T1000 (cell line): ENCODE data around the gene RANBP17.

Experiments used
- DNase-seq: peaks from one replicate; lab custom pipeline; 2025; ENCODE audit warnings: mixed read lengths; lab: John Stamatoyannopoulos, UW

Gene RANBP17

DNA sequence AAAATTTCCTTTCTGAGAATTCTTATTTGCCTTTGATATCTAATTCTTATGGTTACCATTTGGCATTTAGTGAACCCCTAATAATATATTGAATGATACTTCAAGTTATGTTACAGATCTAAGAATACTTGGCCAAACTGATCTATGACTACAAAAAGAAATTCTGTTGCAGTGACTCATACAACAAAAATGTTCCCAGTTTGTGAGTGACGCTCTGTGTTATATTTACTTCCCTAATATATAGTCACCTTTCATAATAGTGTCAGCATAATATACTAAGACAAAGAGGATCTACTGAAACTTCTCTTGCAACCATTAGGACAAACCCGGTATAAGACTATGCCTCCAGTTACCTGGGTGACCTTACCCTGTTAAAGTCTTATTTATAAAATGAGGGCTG lies 230.4 kb downstream of the RANBP17 start:
- no peak for DNase-seq

DNA sequence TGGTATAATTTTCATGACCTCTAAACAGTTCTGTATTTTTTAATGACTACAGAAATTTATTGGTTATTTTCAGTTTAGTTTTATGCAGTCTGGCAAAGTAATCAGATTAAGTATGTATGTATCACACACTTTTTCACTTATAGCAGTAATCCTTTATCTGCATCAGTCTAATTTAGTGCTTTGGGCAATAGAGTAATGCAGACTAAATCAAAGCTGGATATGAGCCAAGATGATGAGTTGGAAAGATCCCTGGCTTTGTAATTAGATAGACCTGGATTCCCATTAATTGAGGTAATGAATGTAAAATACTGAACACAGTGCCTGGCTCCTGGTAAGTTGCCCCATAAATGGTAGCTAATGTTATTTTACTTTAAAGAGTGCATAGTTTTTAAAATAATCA lies 231.8 kb downstream of the RANBP17 start:
- no peak for DNase-seq

DNA sequence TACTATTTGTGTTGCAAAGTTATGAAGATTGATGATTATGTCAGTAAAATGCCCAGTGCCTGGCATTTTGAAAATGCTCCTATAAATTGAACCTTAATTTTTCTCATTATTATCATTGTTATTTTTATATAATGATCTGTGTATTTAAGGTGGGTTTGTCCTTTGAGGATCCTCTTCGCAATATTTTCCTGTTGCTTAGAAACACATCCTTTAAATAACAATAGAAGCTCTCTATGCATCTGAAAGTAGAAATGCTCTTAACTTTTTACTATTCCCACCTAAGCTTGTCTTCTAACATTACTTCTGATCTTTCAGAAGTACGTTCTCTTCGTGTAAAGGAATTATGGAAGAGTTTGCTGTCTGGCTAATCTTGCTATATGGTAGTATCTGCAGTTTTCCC lies 232.5 kb downstream of the RANBP17 start:
- DNase-seq: no peak

DNA sequence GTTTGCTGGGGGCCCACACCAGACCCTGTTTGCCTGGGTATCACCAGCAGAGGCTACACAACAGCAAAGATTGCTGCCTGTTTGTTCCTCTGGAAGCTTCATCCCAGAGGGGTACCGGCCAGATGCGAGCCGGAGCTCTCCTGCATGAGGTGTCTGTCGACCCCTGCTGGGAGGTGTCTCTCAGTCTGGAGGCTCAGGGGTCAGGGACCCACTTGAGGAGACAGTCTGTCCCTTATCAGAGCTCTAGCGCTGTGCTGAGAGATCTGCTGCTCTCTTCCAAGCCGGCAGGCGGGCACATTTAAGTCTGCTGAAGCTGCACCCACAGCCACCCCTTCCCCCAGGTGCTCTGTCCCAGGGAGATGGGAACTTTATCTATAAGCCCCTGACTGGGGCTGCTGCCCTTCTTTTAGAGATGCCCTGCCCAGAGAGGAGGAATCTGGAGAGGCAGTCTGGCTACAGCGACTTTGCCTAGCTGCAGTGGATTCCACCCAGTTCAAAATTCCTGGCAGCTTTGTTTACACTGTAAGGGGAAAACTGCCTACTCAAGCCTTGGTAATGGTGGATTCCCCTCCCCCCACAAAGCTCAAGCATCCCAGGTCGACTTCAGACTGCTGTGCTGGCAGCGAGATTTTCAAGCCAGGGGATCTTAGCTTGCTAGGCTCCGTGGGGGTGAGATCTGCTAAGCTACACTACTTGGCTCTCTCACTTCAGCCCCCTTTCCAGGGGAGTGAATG lies 241.2 kb downstream of the RANBP17 start:
- no peak for DNase-seq

DNA sequence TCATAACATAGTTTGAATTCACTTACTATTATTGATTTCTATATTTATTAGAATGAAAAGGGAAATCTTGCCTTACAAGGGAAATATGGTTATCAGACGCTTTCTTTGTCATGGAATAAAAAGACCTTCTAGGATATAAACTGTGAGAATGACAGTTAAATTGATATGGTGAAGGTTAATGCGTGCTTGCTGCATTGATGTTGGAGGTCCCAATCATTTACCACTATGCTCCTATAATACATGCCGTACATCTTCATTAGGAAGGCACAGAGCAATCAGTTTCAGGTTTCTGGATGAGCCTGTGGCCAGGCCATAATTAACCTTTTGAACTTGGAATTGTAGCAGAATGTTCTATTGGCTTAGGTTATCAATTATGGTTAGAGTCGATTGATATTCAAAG lies 245.9 kb downstream of the RANBP17 start:
- DNase-seq: no peak

DNA sequence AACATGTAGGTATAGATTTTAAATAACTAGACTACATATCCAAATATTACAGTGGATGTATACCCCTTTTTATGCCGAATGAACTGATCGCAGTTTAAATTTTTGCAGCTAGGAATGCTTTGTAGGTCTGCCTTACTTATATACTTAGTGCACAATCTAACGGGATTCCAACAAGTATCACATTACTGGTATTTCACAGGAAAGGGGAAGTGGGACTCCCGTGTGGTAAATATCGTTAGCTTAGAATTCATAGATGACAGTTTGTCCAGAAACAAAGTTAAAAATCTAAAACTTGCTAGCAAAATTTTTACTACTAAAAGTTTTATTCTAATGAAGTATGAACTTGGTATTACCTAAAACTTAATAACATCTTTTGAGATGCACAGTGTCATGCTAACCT lies 253.7 kb downstream of the RANBP17 start:
- DNase-seq: no peak

DNA sequence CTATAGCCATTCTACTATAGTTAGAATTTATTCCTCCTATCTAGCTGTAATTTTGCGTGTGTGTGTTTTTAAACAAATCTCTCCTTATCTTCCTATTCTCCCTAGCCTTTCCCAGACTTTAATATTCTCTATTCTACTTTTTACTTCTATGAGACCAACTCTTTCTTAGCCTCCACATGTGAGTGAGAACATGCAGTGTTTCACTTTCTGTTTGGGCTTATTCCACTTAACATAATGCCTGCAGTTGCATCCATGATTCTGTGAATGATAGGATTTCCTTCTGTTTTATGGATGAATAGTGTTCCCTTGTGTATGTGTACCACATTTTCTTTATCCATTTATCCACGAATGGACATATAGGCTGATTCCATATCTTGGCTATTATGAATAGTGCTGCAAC lies 254.9 kb downstream of the RANBP17 start:
- DNase-seq: no peak

DNA sequence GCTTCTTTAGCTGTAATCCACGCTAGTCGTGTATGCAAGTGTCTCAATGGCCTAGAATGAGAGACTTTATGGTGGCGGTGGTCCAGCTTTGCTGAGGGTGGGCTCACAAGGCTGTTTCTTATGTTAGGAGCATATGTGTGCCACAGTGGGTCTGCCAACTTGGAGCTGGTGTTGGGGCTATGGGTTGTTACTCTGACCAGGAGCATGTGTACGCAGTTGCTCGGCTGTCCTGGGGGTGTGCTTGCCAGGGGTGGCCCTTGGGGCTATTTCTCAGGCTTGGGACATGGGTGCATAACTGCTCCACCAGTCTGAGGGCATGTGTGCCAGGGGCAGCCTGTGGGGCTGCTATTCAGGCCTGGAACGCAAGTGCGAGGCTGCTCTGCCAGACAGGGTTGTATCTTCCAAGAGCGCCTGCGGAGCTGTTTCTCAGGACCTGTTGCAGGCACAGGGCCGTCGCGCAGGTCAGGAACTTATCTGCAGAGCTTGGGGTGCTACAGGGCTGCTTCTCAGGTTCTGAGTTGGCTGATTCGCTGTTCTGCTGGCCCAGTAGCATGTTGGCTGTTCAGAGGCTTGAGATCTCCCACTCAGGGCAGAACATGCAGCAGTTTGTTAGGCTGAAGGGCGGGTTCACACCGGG lies 259.3 kb downstream of the RANBP17 start:
- no peak for DNase-seq

DNA sequence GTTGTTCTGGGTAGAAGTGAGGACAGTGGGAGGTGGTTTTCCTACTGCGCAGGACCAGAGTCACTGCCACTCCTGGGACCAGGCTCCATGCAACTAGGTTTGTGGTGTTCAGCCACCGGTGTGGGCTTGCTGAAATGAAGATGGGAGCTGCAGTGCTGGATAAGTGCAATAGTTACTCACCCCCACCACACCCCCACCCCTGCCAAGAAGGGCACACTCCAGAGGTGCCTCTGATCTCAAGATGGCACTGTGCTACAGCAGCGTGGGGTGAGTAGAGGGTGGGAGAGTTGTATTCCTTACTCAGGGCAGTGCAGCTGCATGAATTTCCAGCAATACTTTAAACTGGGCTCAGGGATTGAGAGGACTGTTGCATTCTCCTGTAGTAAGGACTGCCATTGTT lies 259.8 kb downstream of the RANBP17 start:
- no peak for DNase-seq

DNA sequence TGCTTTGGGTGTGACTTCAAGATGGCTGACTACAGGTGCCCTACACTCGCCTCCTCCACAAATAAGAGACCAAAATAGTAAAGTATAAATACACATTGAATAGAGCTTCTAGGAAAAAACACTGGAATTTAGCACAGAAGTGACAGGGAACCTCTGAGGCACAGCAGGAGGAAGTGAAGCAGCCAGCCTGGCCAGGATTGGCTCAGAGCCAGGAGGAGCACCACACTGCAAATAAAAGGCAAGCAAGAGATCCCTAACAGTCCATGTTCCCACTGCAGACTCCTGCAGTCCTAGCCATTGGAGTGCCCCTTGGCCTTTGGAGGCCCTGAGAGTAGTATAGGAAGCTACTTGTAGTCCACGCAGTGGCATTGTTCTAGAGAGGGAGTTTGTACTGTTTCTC lies 260.6 kb downstream of the RANBP17 start:
- no peak for DNase-seq

DNA sequence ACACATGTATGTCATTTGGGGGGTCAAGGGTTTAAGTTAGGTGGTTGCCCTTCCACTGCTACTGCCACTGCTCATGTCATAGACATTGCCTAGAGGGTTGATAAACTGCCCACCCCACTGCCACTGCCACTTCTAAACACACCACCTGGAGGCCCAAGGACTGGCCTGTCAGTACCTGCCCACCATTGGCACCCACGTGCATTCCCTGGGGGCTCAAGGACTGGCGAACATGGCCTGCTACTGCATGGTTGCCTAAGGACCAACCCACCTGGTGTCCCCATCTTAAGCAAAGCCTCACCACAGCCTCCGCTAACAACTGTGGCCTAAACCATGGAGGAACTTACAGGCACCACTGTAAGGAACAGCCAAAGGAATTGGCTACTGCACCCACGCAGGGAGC lies 261.6 kb downstream of the RANBP17 start:
- no peak for DNase-seq

DNA sequence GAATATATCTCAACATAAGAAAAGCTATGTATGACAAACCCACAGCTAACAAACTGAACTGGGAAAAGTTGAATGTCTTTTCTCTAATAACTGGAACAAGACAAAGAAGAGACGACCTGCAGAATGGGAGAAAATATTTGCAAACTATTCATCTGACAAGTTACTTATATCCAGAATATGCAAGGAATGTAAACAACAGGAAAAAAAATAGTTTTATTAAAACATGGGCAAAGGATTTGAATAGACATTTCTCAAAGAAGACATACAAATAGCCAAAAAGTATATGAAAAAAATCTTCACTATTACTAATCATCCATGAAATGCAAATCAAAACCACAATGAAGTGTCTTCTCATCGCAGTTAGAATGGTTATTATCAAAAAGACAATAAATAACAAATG lies 265.5 kb downstream of the RANBP17 start:
- DNase-seq: no peak

DNA sequence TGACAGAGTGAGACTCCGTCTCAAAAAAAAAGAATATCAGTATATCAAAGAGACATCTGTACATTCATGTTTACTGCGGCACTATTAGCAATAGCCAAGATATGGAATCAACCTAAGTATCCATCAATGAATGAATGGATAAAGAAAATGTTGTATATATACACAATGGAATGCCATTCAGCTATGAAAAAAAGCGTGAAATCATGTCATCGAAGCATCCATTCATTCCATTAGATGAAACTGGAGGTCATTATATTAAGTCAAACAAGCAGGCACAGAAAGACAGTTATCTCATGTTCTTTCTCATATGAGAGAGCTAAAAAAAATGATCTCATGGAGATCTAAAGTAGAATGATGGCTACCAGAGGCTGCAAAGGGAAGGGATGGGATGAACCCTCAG lies 266.3 kb downstream of the RANBP17 start:
- DNase-seq: no peak

DNA sequence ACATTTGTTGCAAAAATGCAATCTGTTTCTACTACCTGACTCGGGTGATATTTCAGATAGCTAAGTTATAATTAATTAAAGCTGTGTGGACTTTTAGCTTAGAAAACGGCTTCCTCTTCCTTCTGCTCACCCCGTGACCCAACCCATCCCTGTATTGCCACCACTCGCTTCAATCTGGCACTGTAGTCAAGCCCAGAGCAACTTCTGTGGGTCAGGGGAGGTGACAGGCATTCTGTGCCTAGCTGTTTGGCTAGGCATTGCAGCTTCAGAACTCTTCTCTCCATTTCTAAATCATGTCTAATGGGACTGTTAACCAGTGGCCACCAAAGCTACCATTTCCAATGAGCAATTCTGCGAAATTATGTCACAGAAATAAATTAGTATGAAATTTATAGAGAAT lies 267.5 kb downstream of the RANBP17 start:
- no peak for DNase-seq

DNA sequence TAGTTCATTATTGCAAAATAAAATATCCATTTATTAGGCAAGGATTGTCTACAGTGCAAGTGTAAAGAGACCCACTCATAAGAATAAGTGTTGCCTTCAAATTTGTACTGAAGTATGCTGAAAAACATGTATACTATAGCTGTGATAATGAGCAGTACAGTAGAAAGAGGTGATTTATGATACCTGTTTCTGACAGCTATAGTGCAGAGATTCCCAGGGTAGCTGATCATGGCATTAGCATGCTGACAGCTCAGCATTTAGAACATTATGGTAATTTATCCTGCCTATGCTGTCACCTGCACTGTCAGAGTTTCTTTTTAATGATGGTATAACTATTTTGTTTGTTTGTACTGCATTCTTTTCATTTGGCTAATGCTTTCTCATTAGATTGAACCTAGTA lies 269.7 kb downstream of the RANBP17 start:
- DNase-seq: no peak

DNA sequence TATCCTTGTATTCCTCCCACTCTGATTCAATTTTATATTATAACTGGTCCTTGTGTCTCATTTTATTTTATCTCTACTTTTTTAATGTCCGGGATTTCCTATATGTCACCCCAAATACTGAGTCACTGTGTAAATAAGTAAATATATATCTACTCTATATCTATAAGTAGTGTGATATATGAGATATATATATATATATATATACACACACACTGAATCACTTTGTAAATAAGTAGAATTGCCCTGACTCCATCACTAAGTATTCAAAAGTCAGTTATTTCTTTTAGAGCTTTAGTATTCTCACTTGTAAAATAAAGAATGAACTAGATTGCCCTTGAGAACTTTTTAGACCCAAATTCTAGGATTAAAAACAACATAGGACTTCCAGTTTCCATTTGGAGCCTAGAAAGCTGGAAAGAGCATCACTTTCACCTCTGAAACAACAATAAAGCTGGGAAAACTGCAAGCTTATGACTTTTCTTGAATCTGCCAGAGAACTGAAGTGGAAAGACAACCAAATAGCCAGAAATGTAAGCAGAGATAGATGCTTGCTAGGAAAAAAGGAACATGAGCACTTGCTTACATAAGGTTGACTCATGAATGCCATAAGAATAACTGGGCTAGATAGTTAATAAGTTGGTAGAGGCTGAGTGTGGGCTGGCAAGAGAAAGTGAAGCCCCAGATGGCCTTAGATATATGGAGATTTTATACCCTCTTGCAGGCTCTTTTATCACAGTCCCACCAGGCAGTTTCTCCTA lies 276.1 kb downstream of the RANBP17 start:
- DNase-seq: no peak

DNA sequence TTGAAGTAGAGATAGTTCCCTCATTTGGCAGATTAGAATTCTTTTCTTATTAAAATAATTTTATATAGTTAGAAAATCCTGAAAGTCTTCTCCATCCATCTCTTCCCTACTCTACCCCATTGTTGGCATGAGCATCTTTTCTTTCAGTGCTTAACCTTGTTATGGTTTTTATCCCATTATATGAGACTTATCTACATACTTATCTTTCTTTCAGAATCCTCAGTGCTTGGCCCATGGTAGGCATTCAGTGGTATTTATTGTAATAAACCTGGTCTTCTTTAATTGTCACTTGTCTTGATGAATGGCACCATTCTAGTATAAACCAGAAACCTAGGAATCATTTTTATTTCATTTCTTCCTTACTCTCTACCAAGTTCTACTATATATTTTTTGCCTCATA lies 277.4 kb downstream of the RANBP17 start:
- no peak for DNase-seq

DNA sequence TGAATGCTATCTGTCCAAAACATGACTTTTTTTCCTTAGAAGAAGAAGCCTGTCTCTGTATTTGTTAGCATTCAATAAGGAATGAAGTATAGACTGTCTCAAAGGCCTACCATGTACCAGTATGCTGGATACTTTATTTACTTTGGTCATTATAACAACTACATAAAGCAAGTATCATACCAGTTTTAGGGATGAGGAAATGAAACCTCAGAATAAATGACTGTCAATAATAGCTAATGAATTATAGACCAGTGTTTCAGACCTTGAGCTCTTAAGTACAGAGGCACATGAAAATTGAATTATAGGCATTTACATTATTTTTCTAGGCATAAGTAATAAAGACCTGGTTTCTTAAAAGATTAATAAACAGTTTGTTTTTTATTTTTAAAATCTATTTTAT lies 280.8 kb downstream of the RANBP17 start:
- no peak for DNase-seq

DNA sequence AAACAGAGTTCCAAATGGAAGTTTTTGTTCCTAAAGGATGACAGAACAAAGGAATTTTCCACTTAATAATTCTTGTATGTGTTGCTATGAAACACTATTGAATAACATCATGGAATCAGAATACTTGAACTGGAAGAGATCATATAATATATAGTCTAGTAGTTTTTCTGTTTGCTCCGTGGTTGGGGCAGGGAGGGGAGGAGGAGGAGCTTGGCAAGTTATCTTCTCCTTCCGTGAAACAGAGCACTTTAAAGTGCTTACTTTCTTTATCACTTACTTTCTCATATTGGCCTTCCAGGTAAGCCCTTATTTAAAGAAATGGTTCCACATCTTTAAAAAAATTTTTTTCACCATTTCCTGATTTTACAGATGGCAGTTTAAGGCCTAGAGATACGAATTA lies 281.4 kb downstream of the RANBP17 start:
- DNase-seq: no peak

DNA sequence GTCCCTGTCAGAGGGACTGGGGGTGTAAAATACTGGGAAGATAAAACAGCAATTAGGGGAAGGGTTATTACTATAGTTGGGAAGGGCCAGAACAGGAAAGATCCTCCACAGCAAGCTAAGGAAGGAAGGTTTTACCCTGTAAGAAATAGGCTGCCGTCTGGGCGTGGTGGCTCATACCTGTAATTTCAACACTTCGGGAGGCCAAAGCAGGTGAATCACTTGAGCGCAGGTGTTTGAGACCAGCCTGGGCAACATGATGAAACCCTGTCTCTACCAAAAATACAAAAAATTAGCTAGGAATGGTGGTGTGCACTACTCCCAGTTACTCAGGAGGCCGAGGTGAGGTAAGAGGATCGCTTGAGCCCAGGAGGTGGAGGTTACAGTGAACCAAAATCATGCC lies 282.1 kb downstream of the RANBP17 start:
- DNase-seq: no peak

DNA sequence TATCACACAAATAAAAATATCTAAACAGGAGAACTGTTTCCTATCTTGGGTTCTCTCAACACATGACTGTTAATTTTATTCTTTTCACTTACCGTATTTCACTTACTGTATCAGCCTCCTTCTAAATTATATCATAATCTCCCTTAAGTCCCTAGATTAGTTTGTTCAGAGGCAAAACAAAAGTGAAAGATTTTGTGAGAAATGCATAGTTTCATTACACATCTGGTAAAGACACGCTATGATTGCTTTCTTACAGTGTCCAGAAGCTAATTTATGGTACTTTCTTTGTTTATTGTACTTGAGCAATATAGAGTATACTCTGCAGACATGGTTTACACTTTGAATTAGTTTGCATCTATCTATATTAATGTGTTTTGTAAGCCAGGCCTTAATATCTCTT lies 287.5 kb downstream of the RANBP17 start:
- no peak for DNase-seq

DNA sequence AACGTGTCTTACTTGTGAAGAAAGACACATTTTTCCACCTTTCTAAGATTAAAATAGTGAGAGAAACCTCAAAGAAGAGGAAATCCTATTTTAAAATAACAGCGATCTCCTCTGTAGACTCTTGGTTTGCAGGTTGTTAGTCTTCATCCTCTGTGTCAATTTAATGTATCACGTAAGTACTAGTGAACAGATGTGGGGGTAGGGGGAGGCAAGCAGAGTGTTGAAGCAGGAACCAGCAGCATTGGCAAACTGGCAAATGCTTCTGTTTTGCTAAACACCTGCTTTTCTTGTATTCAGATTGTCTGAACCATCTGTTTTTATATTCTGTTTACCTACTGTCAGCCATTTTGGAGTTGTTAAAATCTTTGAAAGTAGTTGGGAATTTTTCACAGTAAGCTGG lies 288.0 kb downstream of the RANBP17 start:
- DNase-seq: no peak

DNA sequence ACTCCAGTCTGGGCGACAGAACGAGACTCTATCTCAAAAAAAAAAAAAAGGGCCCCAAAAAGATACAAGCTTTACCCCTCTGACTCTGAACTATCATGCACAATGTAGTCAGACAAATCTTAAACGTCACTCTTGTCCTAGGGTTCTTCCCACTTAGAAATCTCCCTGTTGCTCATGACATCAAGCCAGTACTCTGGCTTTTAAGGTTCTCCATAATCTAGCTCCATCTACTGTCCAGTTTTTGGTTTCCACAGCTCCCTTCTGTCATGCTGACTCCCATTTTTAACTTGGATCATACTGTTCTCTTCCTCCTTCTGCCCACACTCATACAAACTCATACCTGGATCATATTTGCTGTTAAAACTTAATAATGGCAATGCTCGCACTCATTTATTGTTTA lies 290.6 kb downstream of the RANBP17 start:
- DNase-seq: no peak
